Breast epithelium (tissue), 4 donors: ENCODE data around the gene TAS2R46. TPM values are rescaled to one million over a fixed set of nuclear protein-coding genes. Genes with fewer than 3 reads are reported as not detected.
"Not testable (repeated sequence)": the region's sequence is repeated elsewhere in the genome, so short reads cannot be mapped to it uniquely, and the experiment has no call there.

Experiments
- DNase-seq, 2 donors: peaks; one replicate each; pipeline ENCODE4 v3.0.0-alpha.2; 2019; ENCODE audit warnings: low spot score in 2 of 2
- H3K27ac ChIP-seq, 2 donors: fragments of 200-600 bp; sonication (generic) in 1 of 2; one replicate each; pipeline ENCODE4 v1.5.1; 2016 to 2019; ENCODE audit warnings: mild to moderate bottlenecking in 1 of 2
- H3K27me3 ChIP-seq, 2 donors: fragments of 200-600 bp; sonication (generic) in 1 of 2; one replicate each; pipeline versions ENCODE4 v1.5.1 to v1.6.0; 2017 to 2019; ENCODE audit warnings: control low read depth in 1 of 2, mild to moderate bottlenecking in 1 of 2
- H3K36me3 ChIP-seq: fragments of 200-600 bp; one replicate; pipeline ENCODE4 v1.5.1; 2019
- H3K4me1 ChIP-seq, 2 donors: fragments of 200-600 bp; sonication (generic); one replicate each; pipeline ENCODE4 v1.5.1; 2016 to 2019; ENCODE audit warnings: control low read depth in 1 of 2
- H3K4me3 ChIP-seq, 3 donors: fragments of 200-600 bp; sonication (generic); 1 replicate in 2 of 3; 2 replicates in 1 of 3; pipeline ENCODE4 v1.5.1; 2016 to 2019; ENCODE audit warnings: mild to moderate bottlenecking in 3 of 3, moderate library complexity in 2 of 3
- H3K9me3 ChIP-seq, 2 donors: fragments of 200-600 bp; sonication (generic) in 1 of 2; one replicate each; pipeline ENCODE4 v1.5.1; 2016 to 2019; ENCODE audit warnings: control low read depth in 1 of 2
- CTCF ChIP-seq, 3 donors: fragments of 450-650 bp; IDR thresholded peaks; one replicate each; pipeline ENCODE4 v1.5.1; 2016 to 2017; ENCODE audit warnings: antibody characterized with exemption in 3 of 3, mild to moderate bottlenecking in 3 of 3, moderate library complexity in 3 of 3
- POLR2A ChIP-seq: fragments of 450-650 bp; IDR thresholded peaks from one replicate; pipeline ENCODE4 v1.6.1; 2016; ENCODE audit warnings: antibody characterized with exemption, mild to moderate bottlenecking, moderate library complexity
- POLR2AphosphoS5 ChIP-seq, 3 donors: sonication (generic); formaldehyde crosslinking; IDR thresholded peaks; one replicate each; pipeline ENCODE4 v1.6.1; 2017; ENCODE audit warnings: antibody characterized with exemption in 3 of 3
- intact Hi-C: fragments of 100-400 bp; cut with DNase I; formaldehyde crosslinking; loops from one replicate; pipeline ENCODE4 v1.15.1; 2023; ENCODE audit warnings: low total_unique reads
- total RNA-seq, 3 donors: library from RNA; depleted of rRNA; stranded (reverse); fragments of >200 nt; gene quantifications; one replicate each; pipeline ENCODE4 v1.1.0, GENCODE V29; 2016

Gene TAS2R46
- 1 to 10 TPM; 3.2 to 4.6 (median 3.2) TPM for total RNA-seq

DNA sequence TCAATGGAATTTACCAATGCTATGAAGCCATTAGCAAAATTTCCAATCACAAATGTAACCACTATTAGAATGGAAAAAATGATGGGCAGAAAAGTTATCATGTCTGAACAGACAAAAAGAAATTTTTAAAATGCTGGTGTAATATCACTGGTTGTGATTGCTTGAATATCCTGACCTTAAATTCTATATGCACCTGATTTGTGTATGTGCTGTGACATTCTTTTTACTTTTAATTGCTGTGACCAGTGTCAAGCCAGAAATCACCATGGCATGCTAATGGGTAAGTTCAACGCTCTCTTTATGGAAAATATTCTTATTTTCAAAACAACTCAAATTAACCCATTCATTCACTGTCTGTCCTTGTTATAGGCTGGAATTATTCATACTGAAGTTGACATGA, at the start of gene TAS2R46:
TAS2R46 (minus strand) TSS at position 101 of the 400 bp plus-strand sequence; CDS start at position 101, 0 bp downstream.
- H3K9me3 ChIP-seq, H3K27ac ChIP-seq: not testable (repeated sequence)

GRCh38 chr12:11111213-11111612, 49.1 kb upstream of the TAS2R46 start:
- H3K27ac ChIP-seq, DNase-seq, H3K9me3 ChIP-seq, H3K4me1 ChIP-seq, H3K27me3 ChIP-seq, H3K36me3 ChIP-seq, H3K4me3 ChIP-seq, intact Hi-C loops: not testable (repeated sequence)

More for the DNA sequence above, at the start of gene TAS2R46:
- intact Hi-C loops, H3K4me1 ChIP-seq, H3K4me3 ChIP-seq, H3K27me3 ChIP-seq, DNase-seq, H3K36me3 ChIP-seq: not testable (repeated sequence)

- H3K27ac ChIP-seq = no peak overlapping the region
- H3K4me1 ChIP-seq = no peaks in the 10 kb centered on the region
- TF ChIP-seq POLR2AphosphoS5 (IDR thresholded peaks at IDR 0.05) = no peak
- no peak for TF ChIP-seq POLR2A
- TF ChIP-seq CTCF (IDR thresholded peaks at IDR 0.05) = no peak
- H3K9me3 ChIP-seq = peaks cover 4 to 5% of the 10 kb centered on the region in 2 donors
- no peak overlapping the region for H3K4me3 ChIP-seq
- H3K27me3 ChIP-seq = no peaks in the 10 kb centered on the region
- no peak for DNase-seq
- no peaks in the 10 kb centered on the region for H3K36me3 ChIP-seq
- intact Hi-C loops = no loop called here
These were observed 46.8 kb upstream of the TAS2R46 start for GRCh38 chr12:11108862-11109261.

DNA sequence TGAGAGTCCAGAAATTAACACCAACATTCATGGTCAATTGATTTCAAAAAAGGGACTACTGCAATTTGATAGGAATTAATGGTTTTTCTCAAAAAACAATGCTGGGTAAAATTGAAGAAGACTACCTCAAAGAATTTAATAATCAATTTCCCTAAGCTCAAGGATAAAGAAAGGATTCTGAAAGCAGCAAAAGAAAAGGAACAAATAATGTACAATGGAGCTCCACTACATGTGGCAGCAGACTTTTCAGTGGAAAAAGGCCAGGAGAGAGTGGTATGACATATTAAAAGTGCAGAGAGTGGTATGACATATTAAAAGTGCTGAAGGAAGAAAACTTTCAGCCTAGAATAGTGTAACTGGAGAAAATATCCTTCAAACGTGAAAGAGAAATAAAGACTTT, 45.6 kb upstream of the TAS2R46 start:
- intact Hi-C loops = no loop called here

DNA sequence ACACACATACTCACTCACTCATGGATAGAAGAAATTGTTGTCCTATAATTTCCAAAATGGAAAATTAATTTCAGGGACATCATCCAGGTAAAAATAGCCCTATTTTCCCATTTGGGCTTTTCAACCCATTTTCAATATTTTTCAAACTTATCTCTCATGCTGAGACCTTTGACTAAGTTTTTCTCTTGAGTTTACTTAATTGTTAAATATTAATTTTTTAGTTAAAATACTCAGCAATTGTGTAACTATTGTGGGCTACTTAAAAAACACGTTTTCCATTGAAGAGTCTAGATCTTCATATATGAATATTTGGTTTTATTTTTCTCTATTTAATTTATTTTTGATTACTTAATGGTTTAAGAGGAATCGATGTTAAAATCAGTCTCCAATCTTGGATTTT, 44.2 kb upstream of the TAS2R46 start:
- DNase-seq = no peak
- Histone ChIP-seq H3K36me3 (no peaks in the 10 kb centered on the region), H3K27me3 (no peaks in the 10 kb centered on the region), H3K9me3 (peaks cover 1 to 2% of the 10 kb centered on the region in 2 donors), H3K4me3 (no peak overlapping the region), H3K4me1 (no peaks in the 10 kb centered on the region), H3K27ac (no peak overlapping the region)
- TF ChIP-seq POLR2AphosphoS5 (IDR thresholded peaks at IDR 0.05) (no peak), POLR2A (no peak), CTCF (IDR thresholded peaks at IDR 0.05) (no peak)
- intact Hi-C loops = no loop called here

More for the DNA sequence above, 45.6 kb upstream of the TAS2R46 start:
- Histone ChIP-seq H3K27me3 (no peaks in the 10 kb centered on the region), H3K4me3 (no peak overlapping the region), H3K36me3 (no peaks in the 10 kb centered on the region), H3K27ac (no peak overlapping the region), H3K9me3 (peaks cover 4 to 5% of the 10 kb centered on the region in 2 donors), H3K4me1 (no peaks in the 10 kb centered on the region)
- DNase-seq = no peak
- TF ChIP-seq POLR2A = no peak
- no peak for TF ChIP-seq CTCF (IDR thresholded peaks at IDR 0.05)
- TF ChIP-seq POLR2AphosphoS5 (IDR thresholded peaks at IDR 0.05) = no peak

- Histone ChIP-seq H3K36me3 (no peaks in the 10 kb centered on the region), H3K27me3 (no peaks in the 10 kb centered on the region), H3K27ac (no peak overlapping the region), H3K4me1 (no peaks in the 10 kb centered on the region), H3K4me3 (no peak overlapping the region), H3K9me3 (no peaks in the 10 kb centered on the region)
- no peak for DNase-seq
- intact Hi-C loops = no loop called here
- no peak for TF ChIP-seq POLR2AphosphoS5 (IDR thresholded peaks at IDR 0.05)
These were observed 43.5 kb upstream of the TAS2R46 start for GRCh38 chr12:11105546-11105945.

DNA sequence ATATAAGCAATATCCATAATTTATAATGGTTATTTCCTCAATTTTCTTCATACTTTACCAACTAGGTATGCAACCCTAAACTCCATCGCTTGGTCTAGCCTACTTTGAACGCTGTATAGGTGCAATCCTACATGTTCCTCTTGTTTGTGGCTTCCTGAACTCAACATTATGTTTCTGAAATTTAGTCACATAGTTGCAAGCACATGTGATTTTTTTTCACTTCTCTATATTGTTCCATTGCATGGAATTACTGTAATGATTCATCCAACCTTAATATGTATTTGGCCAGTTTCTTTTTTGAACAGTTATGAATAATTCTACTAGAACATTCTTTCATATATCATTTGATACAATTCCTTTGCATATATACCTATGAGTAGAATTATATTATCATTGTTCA, 32.8 kb upstream of the TAS2R46 start:
- DNase-seq, H3K4me1 ChIP-seq, H3K27ac ChIP-seq, H3K27me3 ChIP-seq, intact Hi-C loops, H3K36me3 ChIP-seq, H3K4me3 ChIP-seq, H3K9me3 ChIP-seq: not testable (repeated sequence)
